Heart left ventricle (tissue), 16 donors: ENCODE results near the gene GFRA3. TPM values are rescaled to one million over a fixed set of nuclear protein-coding genes. Genes with fewer than 3 reads are reported as not detected.

Experiments used
- ATAC-seq, 4 donors: fragments of 200-7000 bp; cut with Tn5 transposase; one replicate each; pipeline ENCODE4 v1.9.1; 2020 to 2022; ENCODE audit warnings: moderate library complexity in 4 of 4, mild to moderate bottlenecking in 3 of 4, moderate number of reproducible peaks in 1 of 4
- DNase-seq, 5 donors: peaks; one replicate each; pipeline ENCODE4 v3.0.0-alpha.2; 2020
- H3K27ac ChIP-seq, 12 donors: fragments of 200-600 bp; sonication (generic) in 4 of 12; one replicate each; pipeline versions ENCODE4 v1.5.0 to v1.8.0; 2016 to 2022; ENCODE audit warnings: mild to moderate bottlenecking in 2 of 12
- H3K27me3 ChIP-seq, 9 donors: fragments of 200-600 bp; sonication (generic) in 2 of 9; one replicate each; pipeline versions ENCODE4 v1.5.1 to v1.8.0; 2016 to 2022; ENCODE audit warnings: mild to moderate bottlenecking in 3 of 9
- H3K36me3 ChIP-seq, 9 donors: fragments of 200-600 bp; sonication (generic) in 2 of 9; one replicate each; pipeline versions ENCODE4 v1.5.0 to v1.8.0; 2018 to 2022; ENCODE audit warnings: mild to moderate bottlenecking in 2 of 9
- H3K4me1 ChIP-seq, 12 donors: fragments of 200-600 bp; sonication (generic) in 4 of 12; one replicate each; pipeline versions ENCODE4 v1.5.0 to v1.8.0; 2016 to 2022; ENCODE audit warnings: mild to moderate bottlenecking in 3 of 12
- H3K4me3 ChIP-seq, 12 donors: fragments of 200-600 bp; sonication (generic) in 4 of 12; one replicate each; pipeline versions ENCODE4 v1.5.0 to v1.8.0; 2017 to 2022; ENCODE audit warnings: mild to moderate bottlenecking in 9 of 12, moderate library complexity in 4 of 12
- H3K9me3 ChIP-seq, 12 donors: fragments of 200-600 bp; sonication (generic) in 4 of 12; one replicate each; pipeline versions ENCODE4 v1.5.0 to v1.8.0; 2016 to 2022; ENCODE audit warnings: mild to moderate bottlenecking in 1 of 12
- CTCF ChIP-seq, 12 donors: fragments of 200-600 bp; sonication (generic) in 4 of 12; IDR thresholded peaks; one replicate each; pipeline versions ENCODE4 v1.5.0 to v1.8.0; 2018 to 2022; ENCODE audit warnings: antibody characterized with exemption in 12 of 12, mild to moderate bottlenecking in 5 of 12
- POLR2A ChIP-seq, 2 donors: fragments of 450-650 bp; IDR thresholded peaks; one replicate each; pipeline ENCODE4 v1.6.1; 2017; ENCODE audit warnings: antibody characterized with exemption in 2 of 2, mild to moderate bottlenecking in 2 of 2, moderate library complexity in 2 of 2
- WGBS, 4 donors: extraction: QIAGEN DNeasy Blood & Tissue Kit in 2 of 4; methylation state at CpG; one replicate each; pipeline versions ENCODE4 v1.1.5 to v1.1.7; 2013 to 2018; 5-methylcytosine and 5-hydroxymethylcytosine counted together
- intact Hi-C, 10 donors: fragments of 100-400 bp; cut with DNase I; formaldehyde crosslinking; loops; one replicate each; pipeline versions ENCODE4 v1.11.1 to v1.14.2; 2022
- polyA plus RNA-seq, 2 donors: library from polyadenylated mRNA; stranded (reverse); fragments of 200-250 nt; gene quantifications; one replicate each; pipeline ENCODE4 v1.2.3, GENCODE V29; 2013
- total RNA-seq, 9 donors: library from RNA; depleted of rRNA in 2 of 9; stranded (reverse); fragments of >200 nt in 2 of 9; fragmentation: NEBNext Ultra II Directional in 3 of 9; extraction: Animal tissue kit (Norgen Biotek cat#: 25700) in 3 of 9; gene quantifications; one replicate each; pipeline versions ENCODE4 v1.1.0 to v1.2.4, GENCODE V29; 2016 to 2023
- donor health status: ischemic (EF 13 %, LVEDD 7.1; RV severe dilation, severe dysfunction).
- donor health status: healthy with polysubstance abuse.
- donor health status: DM: no; HTN: yes; CAD: no.
- donor health status: DM: no; HTN: no; CAD: no.
- donor health status: ischemic (EF 25% LVEDD 6.9; RV normal size, moderate dysfunction).
- donor health status: ischemic (EF 25% LVEDD 5.7; RV mildly dilated, moderate dysfunction).
- donor health status: healthy.
- donor health status: DM: yes; HTN: yes; CAD: no.
- donor health status: ischemic (EF 35%, LVEDD 5.7; RV mildly dilated, moderate dysfunction).
- donor health status: nonischemic (EF 11% LVEDD 7.7; RV severe dilation, severe dysfunction).
- donor health status: DM: yes; HTN: yes; CAD: no.
- donor health status: PGD.
- donor health status: ischemic (EF 29% LVEDD 5.4; RV normal size, mild dysfunction).
- donor health status: nonischemic (EF 23%, LVEDD 6.1; RV moderate dilation, normal function).

Gene GFRA3
- total and polyA plus RNA-seq, 11 donors, result 0.35 to 1.3 (median 0.67) TPM

- intact Hi-C loops, result no loop called here
- DNase-seq (no peak), ATAC-seq (no peak)
- Histone ChIP-seq H3K4me1 (peaks cover 0 to 17% (median 6%) of the 10 kb centered on the region in 12 donors), H3K27me3 (peaks cover 0 to 11% (median 0%) of the 10 kb centered on the region in 9 donors), H3K9me3 (no peaks in the 10 kb centered on the region), H3K27ac (no peak overlapping the region), H3K4me3 (no peak overlapping the region), H3K36me3 (no peaks in the 10 kb centered on the region)
- 83 to 91% (median 87%) methylated on average over 2 of the region's 2 CpGs for WGBS, 4 donors
- no peak for TF ChIP-seq POLR2A (IDR thresholded peaks at IDR 0.05)
- TF ChIP-seq CTCF (IDR thresholded peaks at IDR 0.05), result no peak
Measured at GRCh38 chr5:138234651-138235050, 39.8 kb downstream of the GFRA3 start.

GRCh38 chr5:138233280-138233679 lies 41.1 kb downstream of the GFRA3 start:
- no peak overlapping the region for H3K4me3 ChIP-seq
- no peaks in the 10 kb centered on the region for H3K36me3 ChIP-seq
- 75 to 85% (median 78%) methylated on average over 2 of the region's 2 CpGs for WGBS, 4 donors
- TF ChIP-seq POLR2A (IDR thresholded peaks at IDR 0.05), result no peak
- TF ChIP-seq CTCF (IDR thresholded peaks at IDR 0.05), result no peak
- intact Hi-C loops, result no loop called here
- peaks cover 0 to 18% (median 6%) of the 10 kb centered on the region in 12 donors for H3K4me1 ChIP-seq
- H3K9me3 ChIP-seq, result no peaks in the 10 kb centered on the region
- no peaks in the 10 kb centered on the region for H3K27me3 ChIP-seq
- DNase-seq (no peak), ATAC-seq (no peak)
- H3K27ac ChIP-seq, result no peak overlapping the region

- intact Hi-C loops, result no loop called here
- TF ChIP-seq POLR2A (IDR thresholded peaks at IDR 0.05), result no peak
- no peak for TF ChIP-seq CTCF (IDR thresholded peaks at IDR 0.05)
- WGBS, 4 donors, result 32 to 43% (median 33%) methylated on average over 7 of the region's 7 CpGs
- H3K9me3 ChIP-seq, result peaks cover 0 to 12% (median 2%) of the 10 kb centered on the region in 12 donors
- no peaks in the 10 kb centered on the region for H3K36me3 ChIP-seq
- H3K27ac ChIP-seq, result peak overlapping the region in 9 of 12 donors; percentile 36 to 75 (median 60)
- H3K27me3 ChIP-seq, result no peaks in the 10 kb centered on the region
- no peak overlapping the region for H3K4me3 ChIP-seq
- DNase-seq, result peak in 2 of 5 donors; percentile 13 to 34
- H3K4me1 ChIP-seq, result peaks cover 0 to 18% (median 6%) of the 10 kb centered on the region in 12 donors
- ATAC-seq, result peak; percentile 35 to 74 (median 52)
Measured at GRCh38 chr5:138230981-138231589, 43.3 kb downstream of the GFRA3 start.

GRCh38 chr5:138230261-138230660 lies 44.2 kb downstream of the GFRA3 start:
- TF ChIP-seq POLR2A (IDR thresholded peaks at IDR 0.05) (no peak), CTCF (IDR thresholded peaks at IDR 0.05) (no peak)
- intact Hi-C loops, result no loop called here
- no peak overlapping the region for H3K4me3 ChIP-seq
- no peaks in the 10 kb centered on the region for H3K27me3 ChIP-seq
- H3K4me1 ChIP-seq, result peaks cover 0 to 18% (median 6%) of the 10 kb centered on the region in 12 donors
- DNase-seq (peak; percentile 46 to 81 (median 63)), ATAC-seq (peak; percentile 76 to 94 (median 89))
- peak overlapping the region in 10 of 12 donors; percentile 36 to 75 (median 60) for H3K27ac ChIP-seq
- H3K9me3 ChIP-seq, result peaks cover 0 to 13% (median 4%) of the 10 kb centered on the region in 12 donors
- H3K36me3 ChIP-seq, result no peaks in the 10 kb centered on the region
